WTC11 (cell line): ENCODE results near the gene CD109. TPM values are rescaled to one million over a fixed set of nuclear protein-coding genes. Genes with fewer than 3 reads are reported as not detected.

Experiments
- ATAC-seq: fragments of 200-7000 bp; cut with Tn5 transposase; 2 replicates; pipeline ENCODE4 v1.10.0; 2021; ENCODE audit warnings: mild to moderate bottlenecking, moderate library complexity
- CTCF ChIA-PET: fragments of 300-600 bp; sonication (Branson Sonifier 250); formaldehyde crosslinking; loops from one replicate; lab custom pipeline; 2021; ENCODE audit warnings: antibody characterized with exemption; lab: Charles Lee
- POLR2A ChIA-PET: fragments of 350-600 bp; sonication (Branson Sonifier 250); formaldehyde crosslinking; loops from one replicate; lab custom pipeline; 2021; ENCODE audit warnings: antibody characterized with exemption; lab: Charles Lee
- DNase-seq: peaks from one replicate; pipeline ENCODE4 v3.0.0; 2021; ENCODE audit warnings: low spot score
- H3K27ac Mint-ChIP-seq: 2 replicates; pipeline ENCODE4 v1.8.0; 2021; ENCODE audit warnings: mixed read lengths
- H3K27me3 Mint-ChIP-seq: 2 replicates; pipeline ENCODE4 v1.8.0; 2021; ENCODE audit warnings: low read depth, mild to moderate bottlenecking, moderate library complexity, mixed read lengths
- H3K36me3 Mint-ChIP-seq: 2 replicates; pipeline ENCODE4 v1.8.0; 2021; ENCODE audit warnings: mixed read lengths
- H3K4me1 Mint-ChIP-seq: 2 replicates; pipeline ENCODE4 v1.8.0; 2022; ENCODE audit warnings: mixed read lengths
- H3K4me3 Mint-ChIP-seq: 2 replicates; pipeline ENCODE4 v1.8.0; 2021; ENCODE audit warnings: mild to moderate bottlenecking, moderate library complexity, mixed read lengths
- H3K9me3 Mint-ChIP-seq: 2 replicates; pipeline ENCODE4 v1.8.0; 2021; ENCODE audit warnings: mixed read lengths
- AFF4 ChIP-seq: sonication (generic); formaldehyde crosslinking; IDR thresholded peaks from 2 replicates; pipeline ENCODE4 v1.8.1; 2023; ENCODE audit warnings: mild to moderate bottlenecking, missing genetic modification reagents, borderline replicate concordance
- ATF2 ChIP-seq: sonication (generic); formaldehyde crosslinking; IDR thresholded peaks from 2 replicates; pipeline ENCODE4 v1.8.1; 2022; ENCODE audit warnings: low read depth, missing genetic modification reagents, borderline replicate concordance
- E2F4 ChIP-seq: sonication (generic); formaldehyde crosslinking; IDR thresholded peaks from 2 replicates; pipeline ENCODE4 v1.8.1; 2022; ENCODE audit warnings: low read depth, mild to moderate bottlenecking, moderate library complexity, missing genetic modification reagents, borderline replicate concordance
- ETV6 ChIP-seq: sonication (generic); formaldehyde crosslinking; IDR thresholded peaks from 2 replicates; pipeline ENCODE4 v1.8.1; 2022; ENCODE audit warnings: mild to moderate bottlenecking, missing genetic modification reagents
- NR3C1 ChIP-seq: sonication (generic); formaldehyde crosslinking; conservative IDR thresholded peaks from 2 replicates; pipeline ENCODE4 v1.8.1; 2023; ENCODE audit warnings: low read depth, mild to moderate bottlenecking, missing genetic modification reagents
- PREB ChIP-seq: sonication (generic); formaldehyde crosslinking; IDR thresholded peaks from 2 replicates; pipeline ENCODE4 v1.8.1; 2022; ENCODE audit warnings: mild to moderate bottlenecking, missing genetic modification reagents, moderate library complexity, borderline replicate concordance
- STAT6 ChIP-seq: sonication (generic); formaldehyde crosslinking; conservative IDR thresholded peaks from 2 replicates; pipeline ENCODE4 v1.8.1; 2023; ENCODE audit warnings: mild to moderate bottlenecking, low read depth, missing genetic modification reagents, moderate library complexity
- ZNF138 ChIP-seq: sonication (generic); formaldehyde crosslinking; conservative IDR thresholded peaks from 2 replicates; pipeline ENCODE4 v1.8.1; 2022; ENCODE audit warnings: mild to moderate bottlenecking, moderate library complexity, missing genetic modification reagents
- ZNF317 ChIP-seq: sonication (generic); formaldehyde crosslinking; IDR thresholded peaks from 2 replicates; pipeline ENCODE4 v1.8.1; 2023; ENCODE audit warnings: low read depth, mild to moderate bottlenecking, moderate library complexity, missing genetic modification reagents, borderline replicate concordance
- ZNF512 ChIP-seq: sonication (generic); formaldehyde crosslinking; IDR thresholded peaks from 2 replicates; pipeline ENCODE4 v1.8.1; 2022; ENCODE audit warnings: missing genetic modification reagents, borderline replicate concordance
- ZNF671 ChIP-seq: fragments of 250-450 bp; sonication (Bioruptor Pico); IDR thresholded peaks from 2 replicates; pipeline ENCODE4 v1.8.0; 2021; ENCODE audit warnings: mild to moderate bottlenecking
- total RNA-seq: library from RNA; stranded (reverse); gene quantifications from 3 replicates; pipeline ENCODE4 v1.2.3, GENCODE V29; 2021
- TF ChIP-seq, protein P1 (sequence below): sonication (generic); formaldehyde crosslinking; IDR thresholded peaks from 2 replicates; pipeline ENCODE4 v1.8.1; 2023; ENCODE audit warnings: mild to moderate bottlenecking, moderate library complexity, missing genetic modification reagents
- TF ChIP-seq, protein P2 (sequence below): fragments of 200-600 bp; IDR thresholded peaks from 2 replicates; pipeline ENCODE4 v1.8.0; 2022; ENCODE audit warnings: antibody characterized with exemption

CD109 gene
- total RNA-seq, 1 experiment from 2014 or later, result 4.5 TPM

- no peak for TF ChIP-seq STAT6 (CRISPR knock-in tag)
These were observed 37.8 kb downstream of the CD109 start (continued) for GRCh38 chr6:73733791-73734190.

- Mint-ChIP-seq H3K27ac (no peak overlapping the region), H3K4me3 (no peak overlapping the region), H3K4me1 (peaks cover 5% of the 10 kb centered on the region), H3K36me3 (no peaks in the 10 kb centered on the region), H3K9me3 (no peaks in the 10 kb centered on the region), H3K27me3 (no peaks in the 10 kb centered on the region)
- CTCF ChIA-PET, result no interaction called here
- DNase-seq (no peak), ATAC-seq (no peak)
- POLR2A ChIA-PET, result no interaction called here
- TF ChIP-seq, protein P1, sequence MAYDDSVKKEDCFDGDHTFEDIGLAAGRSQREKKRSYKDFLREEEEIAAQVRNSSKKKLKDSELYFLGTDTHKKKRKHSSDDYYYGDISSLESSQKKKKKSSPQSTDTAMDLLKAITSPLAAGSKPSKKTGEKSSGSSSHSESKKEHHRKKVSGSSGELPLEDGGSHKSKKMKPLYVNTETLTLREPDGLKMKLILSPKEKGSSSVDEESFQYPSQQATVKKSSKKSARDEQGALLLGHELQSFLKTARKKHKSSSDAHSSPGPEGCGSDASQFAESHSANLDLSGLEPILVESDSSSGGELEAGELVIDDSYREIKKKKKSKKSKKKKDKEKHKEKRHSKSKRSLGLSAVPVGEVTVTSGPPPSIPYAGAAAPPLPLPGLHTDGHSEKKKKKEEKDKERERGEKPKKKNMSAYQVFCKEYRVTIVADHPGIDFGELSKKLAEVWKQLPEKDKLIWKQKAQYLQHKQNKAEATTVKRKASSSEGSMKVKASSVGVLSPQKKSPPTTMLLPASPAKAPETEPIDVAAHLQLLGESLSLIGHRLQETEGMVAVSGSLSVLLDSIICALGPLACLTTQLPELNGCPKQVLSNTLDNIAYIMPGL, result no peak
- TF ChIP-seq ZNF138 (no peak), NR3C1 (CRISPR knock-in tag) (no peak), ATF2 (CRISPR knock-in tag) (no peak), E2F4 (CRISPR knock-in tag) (no peak), ZNF512 (no peak), AFF4 (no peak), ZNF317 (no peak), PREB (CRISPR knock-in tag) (no peak), ZNF671 (CRISPR knock-in tag) (no peak), ETV6 (CRISPR knock-in tag) (no peak)
- TF ChIP-seq, protein P2, sequence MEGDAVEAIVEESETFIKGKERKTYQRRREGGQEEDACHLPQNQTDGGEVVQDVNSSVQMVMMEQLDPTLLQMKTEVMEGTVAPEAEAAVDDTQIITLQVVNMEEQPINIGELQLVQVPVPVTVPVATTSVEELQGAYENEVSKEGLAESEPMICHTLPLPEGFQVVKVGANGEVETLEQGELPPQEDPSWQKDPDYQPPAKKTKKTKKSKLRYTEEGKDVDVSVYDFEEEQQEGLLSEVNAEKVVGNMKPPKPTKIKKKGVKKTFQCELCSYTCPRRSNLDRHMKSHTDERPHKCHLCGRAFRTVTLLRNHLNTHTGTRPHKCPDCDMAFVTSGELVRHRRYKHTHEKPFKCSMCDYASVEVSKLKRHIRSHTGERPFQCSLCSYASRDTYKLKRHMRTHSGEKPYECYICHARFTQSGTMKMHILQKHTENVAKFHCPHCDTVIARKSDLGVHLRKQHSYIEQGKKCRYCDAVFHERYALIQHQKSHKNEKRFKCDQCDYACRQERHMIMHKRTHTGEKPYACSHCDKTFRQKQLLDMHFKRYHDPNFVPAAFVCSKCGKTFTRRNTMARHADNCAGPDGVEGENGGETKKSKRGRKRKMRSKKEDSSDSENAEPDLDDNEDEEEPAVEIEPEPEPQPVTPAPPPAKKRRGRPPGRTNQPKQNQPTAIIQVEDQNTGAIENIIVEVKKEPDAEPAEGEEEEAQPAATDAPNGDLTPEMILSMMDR, result no peak
These were observed 38.9 kb downstream of the CD109 start for GRCh38 chr6:73734832-73735453.
